OCI-LY1 (cell line): ENCODE data around the gene VIPAS39.

Experiments
- H2AFZ ChIP-seq: fragments of 200-600 bp; sonication (generic), shearing (Covaris generic); 2 replicates; pipeline ENCODE4 v1.6.0; 2014; ENCODE audit warnings: antibody characterized with exemption, mild to moderate bottlenecking, low read length
- H3F3A ChIP-seq: fragments of 200-600 bp; sonication (generic), shearing (Covaris generic); 2 replicates; pipeline ENCODE4 v1.6.0; 2014; ENCODE audit warnings: mild to moderate bottlenecking, antibody characterized with exemption, low read length, moderate library complexity; ENCODE audit not compliant: insufficient read depth
- H3K27ac ChIP-seq: fragments of 200-600 bp; sonication (generic); 2 replicates; pipeline ENCODE4 v1.5.1; 2014; ENCODE audit warnings: low read length, mixed run types, mild to moderate bottlenecking, low read depth; ENCODE audit not compliant: poor library complexity, severe bottlenecking
- H3K27me3 ChIP-seq: fragments of 200-600 bp; sonication (generic); 2 replicates; pipeline ENCODE4 v1.6.0; 2014; ENCODE audit warnings: antibody characterized with exemption, mild to moderate bottlenecking, low read length, moderate library complexity; ENCODE audit not compliant: insufficient read depth
- H3K36me3 ChIP-seq: fragments of 200-600 bp; sonication (generic); 2 replicates; pipeline ENCODE4 v1.6.1; 2014; ENCODE audit warnings: mild to moderate bottlenecking, antibody characterized with exemption, low read length, moderate library complexity, mixed read lengths; ENCODE audit not compliant: insufficient read depth
- H3K4me1 ChIP-seq: fragments of 200-600 bp; sonication (generic); 2 replicates; pipeline ENCODE4 v1.5.1; 2014; ENCODE audit warnings: mild to moderate bottlenecking, low read length, moderate library complexity; ENCODE audit not compliant: insufficient read depth, severe bottlenecking
- H3K4me2 ChIP-seq: fragments of 200-600 bp; sonication (generic), shearing (Covaris generic); 2 replicates; pipeline ENCODE4 v1.6.1; 2014; ENCODE audit warnings: low read length
- H3K4me3 ChIP-seq: fragments of 200-600 bp; sonication (generic); 2 replicates; pipeline ENCODE4 v1.5.1; 2014; ENCODE audit warnings: low read length, low read depth, mild to moderate bottlenecking, mixed read lengths; ENCODE audit not compliant: poor library complexity, severe bottlenecking
- H3K79me2 ChIP-seq: fragments of 200-600 bp; shearing (Covaris generic); 2 replicates; pipeline ENCODE4 v1.6.1; 2016; ENCODE audit warnings: mixed run types, low read length, mixed read lengths; ENCODE audit not compliant: insufficient read depth
- H3K9ac ChIP-seq: fragments of 200-600 bp; sonication (generic), shearing (Covaris generic); 2 replicates; pipeline ENCODE4 v1.6.1; 2014; ENCODE audit warnings: mild to moderate bottlenecking, low read length, mixed read lengths
- H3K9me2 ChIP-seq: fragments of 200-600 bp; sonication (generic), shearing (Covaris generic); 2 replicates; pipeline ENCODE4 v1.6.1; 2014; ENCODE audit warnings: low read depth, mild to moderate bottlenecking, low read length, mixed read lengths
- H3K9me3 ChIP-seq: fragments of 200-600 bp; shearing (Covaris generic); 2 replicates; pipeline ENCODE4 v1.6.1; 2014; ENCODE audit warnings: low read length, mixed read lengths
- H4K20me1 ChIP-seq: fragments of 200-600 bp; sonication (generic), shearing (Covaris generic); 2 replicates; pipeline ENCODE4 v1.6.0; 2016; ENCODE audit warnings: mild to moderate bottlenecking, low read length; ENCODE audit not compliant: insufficient read depth
- CTCF ChIP-seq: fragments of 200-600 bp; sonication (generic), shearing (Covaris generic); IDR thresholded peaks from 2 replicates; pipeline ENCODE4 v1.5.1; 2017; ENCODE audit warnings: mild to moderate bottlenecking, antibody characterized with exemption, low read length, moderate library complexity, mixed read lengths
- EZH2 ChIP-seq: fragments of 200-600 bp; sonication (generic), shearing (Covaris generic); IDR thresholded peaks from 2 replicates; pipeline ENCODE4 v1.8.0; 2017; ENCODE audit warnings: borderline replicate concordance, mixed run types, mild to moderate bottlenecking, antibody characterized with exemption, low read length, moderate library complexity, mixed read lengths

The VIPAS39 gene

GRCh38 chr14:77473921-77474320 is 16.5 kb upstream of the VIPAS39 start:
- no peaks in the 10 kb centered on the region for H3K79me2 ChIP-seq
- no peaks in the 10 kb centered on the region for H3K4me1 ChIP-seq
- no peak overlapping the region for H3K27ac ChIP-seq
- H2AFZ ChIP-seq: no peak overlapping the region
- no peak overlapping the region for H3K4me3 ChIP-seq
- H3K9me3 ChIP-seq: no peaks in the 10 kb centered on the region
- H3F3A ChIP-seq: no peaks in the 10 kb centered on the region
- TF ChIP-seq EZH2 (no peak), CTCF (no peak)
- no peaks in the 10 kb centered on the region for H3K27me3 ChIP-seq
- no peaks in the 10 kb centered on the region for H3K9me2 ChIP-seq
- no peak overlapping the region for H3K9ac ChIP-seq
- H4K20me1 ChIP-seq: no peaks in the 10 kb centered on the region
- H3K36me3 ChIP-seq: peaks cover 12% of the 10 kb centered on the region
- H3K4me2 ChIP-seq: no peak overlapping the region

GRCh38 chr14:77470224-77470870 is 12.9 kb upstream of the VIPAS39 start:
- no peaks in the 10 kb centered on the region for H4K20me1 ChIP-seq
- TF ChIP-seq CTCF (no peak), EZH2 (no peak)

GRCh38 chr14:77469539-77469938 is 12.1 kb upstream of the VIPAS39 start:
- TF ChIP-seq EZH2: no peak
- no peak for TF ChIP-seq CTCF
- Histone ChIP-seq H3K9ac (no peak overlapping the region), H3K9me2 (no peaks in the 10 kb centered on the region), H3F3A (no peaks in the 10 kb centered on the region), H3K4me2 (no peak overlapping the region), H3K4me3 (no peak overlapping the region), H3K79me2 (no peaks in the 10 kb centered on the region), H3K4me1 (no peaks in the 10 kb centered on the region), H3K9me3 (no peaks in the 10 kb centered on the region), H2AFZ (no peak overlapping the region), H3K27ac (no peak overlapping the region), H3K27me3 (no peaks in the 10 kb centered on the region), H4K20me1 (no peaks in the 10 kb centered on the region), H3K36me3 (peaks cover 55% of the 10 kb centered on the region)

More at GRCh38 chr14:77470224-77470870, 12.9 kb upstream of the VIPAS39 start:
- no peaks in the 10 kb centered on the region for H3K4me1 ChIP-seq
- H3K36me3 ChIP-seq: peaks cover 47% of the 10 kb centered on the region
- no peak overlapping the region for H3K9ac ChIP-seq
- H2AFZ ChIP-seq: no peak overlapping the region
- no peak overlapping the region for H3K4me3 ChIP-seq
- H3F3A ChIP-seq: no peaks in the 10 kb centered on the region
- no peak overlapping the region for H3K4me2 ChIP-seq
- H3K79me2 ChIP-seq: no peaks in the 10 kb centered on the region
- no peak overlapping the region for H3K27ac ChIP-seq
- H3K27me3 ChIP-seq: no peaks in the 10 kb centered on the region
- no peaks in the 10 kb centered on the region for H3K9me3 ChIP-seq
- no peaks in the 10 kb centered on the region for H3K9me2 ChIP-seq
